ENCODE data around the gene KMO.

Gene KMO

DNA sequence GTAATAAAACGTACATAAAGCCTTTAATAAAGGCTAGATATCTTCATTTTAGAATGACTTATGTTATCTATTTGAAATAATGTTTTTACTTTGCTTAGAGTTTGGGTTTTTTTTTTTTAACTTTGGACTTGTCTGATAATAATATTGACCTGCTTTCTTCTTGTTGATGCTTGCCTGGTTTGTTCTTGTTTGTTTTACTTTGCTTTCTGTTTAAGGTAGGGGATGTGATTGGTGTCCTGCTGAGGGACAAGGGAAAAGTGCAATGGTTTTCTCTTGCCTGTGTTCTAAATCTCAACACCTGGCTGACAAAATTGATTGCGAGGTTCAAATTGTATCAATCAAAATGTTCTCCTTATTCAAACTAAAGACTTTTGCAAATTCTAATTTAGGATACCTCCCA lies 10.5 kb upstream of the KMO start:
- TF ChIP-seq, protein P1, sequence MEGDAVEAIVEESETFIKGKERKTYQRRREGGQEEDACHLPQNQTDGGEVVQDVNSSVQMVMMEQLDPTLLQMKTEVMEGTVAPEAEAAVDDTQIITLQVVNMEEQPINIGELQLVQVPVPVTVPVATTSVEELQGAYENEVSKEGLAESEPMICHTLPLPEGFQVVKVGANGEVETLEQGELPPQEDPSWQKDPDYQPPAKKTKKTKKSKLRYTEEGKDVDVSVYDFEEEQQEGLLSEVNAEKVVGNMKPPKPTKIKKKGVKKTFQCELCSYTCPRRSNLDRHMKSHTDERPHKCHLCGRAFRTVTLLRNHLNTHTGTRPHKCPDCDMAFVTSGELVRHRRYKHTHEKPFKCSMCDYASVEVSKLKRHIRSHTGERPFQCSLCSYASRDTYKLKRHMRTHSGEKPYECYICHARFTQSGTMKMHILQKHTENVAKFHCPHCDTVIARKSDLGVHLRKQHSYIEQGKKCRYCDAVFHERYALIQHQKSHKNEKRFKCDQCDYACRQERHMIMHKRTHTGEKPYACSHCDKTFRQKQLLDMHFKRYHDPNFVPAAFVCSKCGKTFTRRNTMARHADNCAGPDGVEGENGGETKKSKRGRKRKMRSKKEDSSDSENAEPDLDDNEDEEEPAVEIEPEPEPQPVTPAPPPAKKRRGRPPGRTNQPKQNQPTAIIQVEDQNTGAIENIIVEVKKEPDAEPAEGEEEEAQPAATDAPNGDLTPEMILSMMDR (IDR thresholded peaks at IDR 0.05; ENCODE audit: low read depth, low read length), result no peak
- DNase-seq (ENCODE audit: extremely low read depth, low read depth), result no peak

DNA sequence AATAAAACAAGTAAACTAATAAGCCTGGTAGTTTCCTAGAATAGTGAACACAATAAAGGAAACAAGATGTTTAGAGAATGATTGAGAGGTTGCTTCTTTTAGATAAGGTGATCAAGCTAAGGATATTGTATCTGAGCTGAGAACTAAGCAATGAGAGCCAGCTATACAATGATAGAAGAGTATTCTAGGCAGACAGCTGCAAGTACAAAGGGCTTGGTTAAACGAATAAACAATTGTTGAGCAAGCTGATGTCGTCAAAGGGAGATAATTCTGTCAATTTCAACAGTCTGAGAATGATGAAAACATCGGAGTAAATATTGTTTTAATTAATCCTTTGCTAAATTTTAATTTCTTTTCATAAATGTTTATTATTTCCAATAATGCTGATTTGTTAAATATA lies 7.2 kb upstream of the KMO start:
- DNase-seq (ENCODE audit: extremely low read depth, low read depth), result no peak
- TF ChIP-seq, protein P1 (IDR thresholded peaks at IDR 0.05; ENCODE audit: low read depth, low read length), result no peak

DNA sequence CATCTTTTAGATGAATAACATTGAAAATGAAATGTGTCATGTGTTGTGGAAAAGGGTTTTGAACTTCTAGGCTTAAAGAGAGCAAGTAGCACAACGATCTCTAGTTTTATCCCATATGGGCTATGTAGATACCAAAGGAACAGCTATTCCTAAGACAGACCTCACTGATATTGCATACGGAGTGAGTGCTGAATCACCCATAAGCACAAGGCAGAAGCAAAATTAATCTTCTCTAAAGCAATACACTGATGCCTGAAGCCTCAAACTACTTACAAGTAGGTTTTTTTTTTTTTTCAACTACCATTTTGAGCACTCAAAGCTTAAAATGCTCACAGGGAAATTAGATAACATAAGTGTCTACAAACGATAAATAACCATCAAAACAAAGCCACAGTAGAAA lies 5.0 kb upstream of the KMO start:
- TF ChIP-seq, protein P1 (IDR thresholded peaks at IDR 0.05; ENCODE audit: low read depth, low read length), result no peak
- DNase-seq (ENCODE audit: extremely low read depth, low read depth), result no peak

DNA sequence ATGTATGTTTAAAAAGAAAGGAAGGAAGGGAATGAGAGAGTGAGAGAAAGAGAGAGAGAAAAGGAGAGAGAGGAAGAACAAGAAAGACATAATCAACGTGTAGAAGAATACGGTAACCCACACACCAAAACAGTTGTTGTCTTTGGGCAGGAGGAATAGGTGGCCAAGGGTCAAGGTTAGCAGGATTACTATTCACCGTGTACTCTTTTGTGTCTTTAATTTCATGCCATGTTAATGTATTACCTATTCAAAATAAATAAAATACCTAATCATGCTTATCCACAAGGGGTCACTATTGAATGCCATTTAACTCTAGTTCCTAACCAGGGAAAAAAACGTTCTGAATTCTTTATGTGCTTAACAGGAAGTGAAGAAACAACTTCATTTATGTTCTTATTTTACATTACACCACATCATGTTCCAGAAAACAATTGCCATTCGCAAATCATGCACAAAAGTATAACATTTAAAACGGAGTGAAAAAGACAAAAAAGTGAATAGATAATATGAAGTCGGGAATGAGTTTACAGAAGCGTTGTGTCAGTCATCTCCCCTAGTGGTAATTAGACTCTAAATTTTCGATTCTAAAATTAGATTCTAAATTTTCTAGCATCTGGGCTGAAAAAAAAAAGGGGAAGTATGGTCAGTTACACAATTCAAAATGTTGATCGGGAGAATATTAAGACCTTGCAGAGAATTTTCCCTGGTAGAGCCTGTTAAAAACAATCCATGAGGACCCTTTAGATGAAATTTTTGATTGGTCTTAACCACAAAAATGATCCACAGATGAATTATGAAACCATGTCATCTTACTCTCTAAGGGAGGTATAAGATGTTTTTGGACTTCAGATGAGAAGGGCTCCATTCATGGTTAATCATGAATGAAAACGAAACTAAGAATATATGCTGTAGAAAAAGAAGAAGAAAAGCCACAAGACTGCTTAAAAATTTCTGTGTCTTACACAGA lies 700 bp upstream of the KMO start:
- DNase-seq (ENCODE audit: extremely low read depth, low read depth), result peak; percentile 41
- TF ChIP-seq, protein P1 (IDR thresholded peaks at IDR 0.05; ENCODE audit: low read depth, low read length), result peak; percentile 45

DNA sequence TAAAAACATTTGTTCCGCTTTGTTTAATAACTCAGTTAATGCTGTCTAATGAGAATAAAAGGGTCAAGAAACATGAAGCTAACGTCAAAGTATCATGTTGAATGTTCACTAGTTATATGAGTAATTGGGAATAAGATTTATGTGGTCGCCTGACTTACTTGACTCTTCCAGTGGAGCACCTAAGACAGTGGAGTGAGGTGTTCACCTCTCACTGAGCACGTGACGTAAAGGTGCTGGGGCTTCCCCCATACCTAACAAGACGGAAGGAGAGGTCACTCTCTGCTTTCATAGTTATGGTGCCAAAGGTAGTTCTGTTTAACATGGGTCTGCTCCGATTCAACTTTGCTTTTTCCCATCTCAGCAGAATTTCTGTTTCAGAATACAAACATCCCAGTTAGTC lies 686 bp downstream of the KMO start:
- TF ChIP-seq, protein P1 (IDR thresholded peaks at IDR 0.05; ENCODE audit: low read depth, low read length), result no peak
- DNase-seq (ENCODE audit: extremely low read depth, low read depth), result no peak

DNA sequence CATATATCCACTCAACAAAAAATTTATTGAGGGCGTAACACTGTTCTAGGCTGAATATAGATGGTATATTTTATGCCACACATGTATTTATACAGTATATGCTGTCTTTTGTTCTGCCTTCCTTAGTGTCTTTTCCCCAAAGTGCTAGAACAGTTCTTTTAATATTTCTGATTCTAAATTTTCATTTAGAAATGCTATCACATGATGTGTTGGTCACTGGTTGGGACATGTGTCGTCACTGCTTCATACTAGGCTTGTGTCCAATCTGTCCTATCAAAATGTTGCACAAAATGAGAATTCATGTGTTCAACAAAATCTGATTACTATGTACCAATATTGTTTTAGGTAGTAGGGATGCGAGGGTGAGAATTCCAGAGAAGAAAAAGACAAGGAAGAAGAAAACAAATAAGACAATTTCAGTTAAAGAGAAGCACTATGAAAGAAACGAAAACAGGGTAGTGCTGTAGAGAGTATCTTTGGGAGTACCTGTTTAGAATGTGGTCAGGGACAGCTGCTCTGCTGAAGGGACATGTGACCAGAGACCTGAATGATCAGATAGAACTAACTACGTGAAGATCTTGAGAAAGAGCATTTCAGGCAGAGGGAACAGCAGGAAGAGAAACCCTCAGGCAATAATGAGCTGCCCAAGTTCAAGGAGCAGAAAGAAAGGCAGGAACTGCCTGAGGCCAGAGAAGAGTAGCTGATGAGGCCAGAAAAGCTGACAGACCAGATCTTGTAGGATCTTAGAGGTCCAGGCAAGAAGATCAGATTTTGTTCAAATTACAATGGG lies 1.3 kb downstream of the KMO start:
- TF ChIP-seq, protein P1 (IDR thresholded peaks at IDR 0.05; ENCODE audit: low read depth, low read length), result no peak
- DNase-seq (ENCODE audit: extremely low read depth, low read depth), result no peak

DNA sequence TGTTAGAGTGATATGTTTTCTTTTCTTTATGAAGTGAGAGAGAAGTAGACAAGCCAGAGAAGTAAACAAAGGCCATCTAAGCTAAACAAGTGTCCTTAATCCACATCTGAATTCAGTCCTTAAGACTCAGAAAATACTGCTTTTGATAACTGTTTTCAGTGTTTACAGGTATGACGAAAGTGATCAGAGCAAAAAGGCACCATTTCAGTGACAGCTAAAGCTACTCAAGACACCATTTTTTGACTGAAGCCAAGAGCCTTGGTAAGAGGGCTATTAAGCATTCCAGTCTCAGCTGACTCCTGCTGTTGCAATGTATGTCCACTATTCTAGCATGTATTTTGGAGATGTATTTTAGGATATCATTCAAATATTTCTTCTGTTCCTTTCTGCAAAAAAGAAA lies 4.1 kb downstream of the KMO start:
- no peak for DNase-seq (ENCODE audit: extremely low read depth, low read depth)

More for the DNA sequence above, 4.1 kb downstream of the KMO start:
- TF ChIP-seq, protein P1 (IDR thresholded peaks at IDR 0.05; ENCODE audit: low read depth, low read length), result no peak

Data from AG09319 (cell line).